ENCODE measurements around the gene ZNF462. TPM values are rescaled to one million over a fixed set of nuclear protein-coding genes. Genes with fewer than 3 reads are reported as not detected.

The ZNF462 gene
- total RNA-seq, 1 donor from 2014 or later, result 29.2 TPM

- intact Hi-C loops (cut with micrococcal nuclease), result no loop called here
- no peak overlapping the region for H3K27ac ChIP-seq (replicated peaks)
- H3K4me3 ChIP-seq, result no peak overlapping the region
- no peaks in the 10 kb centered on the region for H3K9me3 ChIP-seq (replicated peaks)
- no peaks in the 10 kb centered on the region for H3K27me3 ChIP-seq (ENCODE audit: low read depth)
- no peak for DNase-seq
- peaks cover 45% of the 10 kb centered on the region for H3K36me3 ChIP-seq
- TF ChIP-seq CTCF (IDR thresholded peaks at IDR 0.05; ENCODE audit: borderline replicate concordance), result no peak
- no peaks in the 10 kb centered on the region for H3K4me1 ChIP-seq
Observed at GRCh38 chr9:106994463-106994862, 131.5 kb downstream of the ZNF462 start.

- intact Hi-C loops (cut with micrococcal nuclease), result no loop called here
- Histone ChIP-seq H3K4me1 (no peaks in the 10 kb centered on the region), H3K27me3 (ENCODE audit: low read depth) (no peaks in the 10 kb centered on the region), H3K27ac (replicated peaks) (no peak overlapping the region), H3K4me3 (no peak overlapping the region), H3K9me3 (replicated peaks) (no peaks in the 10 kb centered on the region), H3K36me3 (peaks cover 48% of the 10 kb centered on the region)
- no peak for TF ChIP-seq CTCF (IDR thresholded peaks at IDR 0.05; ENCODE audit: borderline replicate concordance)
- DNase-seq, result no peak
Observed at GRCh38 chr9:107000218-107000617, 137.3 kb downstream of the ZNF462 start.

GRCh38 chr9:107005201-107005600 lies 142.2 kb downstream of the ZNF462 start:
- no peak for TF ChIP-seq CTCF (IDR thresholded peaks at IDR 0.05; ENCODE audit: borderline replicate concordance)
- H3K4me3 ChIP-seq, result no peak overlapping the region
- peaks cover 6% of the 10 kb centered on the region for H3K4me1 ChIP-seq
- H3K9me3 ChIP-seq (replicated peaks), result no peaks in the 10 kb centered on the region
- peaks cover 58% of the 10 kb centered on the region for H3K36me3 ChIP-seq
- no peak for DNase-seq
- no peaks in the 10 kb centered on the region for H3K27me3 ChIP-seq (ENCODE audit: low read depth)
- intact Hi-C loops (cut with micrococcal nuclease), result no loop called here
- H3K27ac ChIP-seq (replicated peaks), result no peak overlapping the region

- H3K4me3 ChIP-seq, result no peak overlapping the region
- H3K36me3 ChIP-seq, result peaks cover 76% of the 10 kb centered on the region
- intact Hi-C loops (cut with micrococcal nuclease), result no loop called here
- no peaks in the 10 kb centered on the region for H3K27me3 ChIP-seq (ENCODE audit: low read depth)
- no peak for DNase-seq
- peaks cover 6% of the 10 kb centered on the region for H3K4me1 ChIP-seq
- TF ChIP-seq CTCF (IDR thresholded peaks at IDR 0.05; ENCODE audit: borderline replicate concordance), result no peak
- H3K9me3 ChIP-seq (replicated peaks), result peaks cover 11% of the 10 kb centered on the region
- H3K27ac ChIP-seq (replicated peaks), result peak overlapping the region; percentile 24
Observed at GRCh38 chr9:107007402-107007801, 144.4 kb downstream of the ZNF462 start.

GRCh38 chr9:107008011-107008410 lies 145.0 kb downstream of the ZNF462 start:
- no peak for TF ChIP-seq CTCF (IDR thresholded peaks at IDR 0.05; ENCODE audit: borderline replicate concordance)
- Histone ChIP-seq H3K9me3 (replicated peaks) (peaks cover 11% of the 10 kb centered on the region), H3K27ac (replicated peaks) (peak overlapping the region; percentile 24), H3K4me3 (no peak overlapping the region), H3K36me3 (peaks cover 70% of the 10 kb centered on the region), H3K4me1 (peaks cover 6% of the 10 kb centered on the region), H3K27me3 (ENCODE audit: low read depth) (no peaks in the 10 kb centered on the region)
- intact Hi-C loops (cut with micrococcal nuclease), result no loop called here
- DNase-seq, result no peak

- no peak for DNase-seq
- H3K4me1 ChIP-seq, result peaks cover 6% of the 10 kb centered on the region
- intact Hi-C loops (cut with micrococcal nuclease), result no loop called here
- no peak for TF ChIP-seq CTCF (IDR thresholded peaks at IDR 0.05; ENCODE audit: borderline replicate concordance)
- H3K36me3 ChIP-seq, result peaks cover 65% of the 10 kb centered on the region
- H3K9me3 ChIP-seq (replicated peaks), result peaks cover 11% of the 10 kb centered on the region
- no peaks in the 10 kb centered on the region for H3K27me3 ChIP-seq (ENCODE audit: low read depth)
- no peak overlapping the region for H3K27ac ChIP-seq (replicated peaks)
- H3K4me3 ChIP-seq, result no peak overlapping the region
Observed at GRCh38 chr9:107008447-107008846, 145.5 kb downstream of the ZNF462 start.
